ENCODE results near the gene C1orf115. TPM values are rescaled to one million over a fixed set of nuclear protein-coding genes. Genes with fewer than 3 reads are reported as not detected.

C1orf115 gene
- polyA plus RNA-seq, 3 donors: 0.47 to 3.1 (median 1.9) TPM

GRCh38 chr1:220691053-220691684 lies 1.0 kb downstream of the C1orf115 start:
- no peak for DNase-seq
- H3K27ac ChIP-seq (ENCODE audit: low read depth in 1 of 2, low read length in 2 of 2): no peak overlapping the region

More at GRCh38 chr1:220691053-220691684, 1.0 kb downstream of the C1orf115 start:
- Histone ChIP-seq H3K4me1 (ENCODE audit: control insufficient read depth in 1 of 2, insufficient read depth in 2 of 2, low read length in 2 of 2) (peaks cover 12 to 19% of the 10 kb centered on the region in 2 donors), H3K27me3 (ENCODE audit: control insufficient read depth in 2 of 2, insufficient read depth in 2 of 2, low read length in 2 of 2) (peaks cover 15 to 30% of the 10 kb centered on the region in 2 donors), H3K36me3 (replicated peaks in 1 of 2; ENCODE audit: control insufficient read depth in 1 of 2, insufficient read depth in 2 of 2, low read length in 2 of 2) (no peaks in the 10 kb centered on the region), H3K4me2 (replicated peaks; ENCODE audit: extremely low read depth, low read length, poor library complexity, severe bottlenecking) (peak overlapping the region; percentile 97), H3K9me3 (replicated peaks in 1 of 2; ENCODE audit: control insufficient read depth in 1 of 2, insufficient read depth in 1 of 2, low read length in 2 of 2) (no peaks in the 10 kb centered on the region), H4K20me1 (ENCODE audit: insufficient read depth, low read length) (no peaks in the 10 kb centered on the region), H2AFZ (ENCODE audit: insufficient read depth, low read depth, low read length, poor library complexity, severe bottlenecking) (peak overlapping the region; percentile 94), H3K79me2 (ENCODE audit: insufficient read depth, low read length) (no peaks in the 10 kb centered on the region), H3K4me3 (replicated peaks in 1 of 3; ENCODE audit: low read depth in 2 of 3, low read length in 3 of 3) (peak overlapping the region in 2 of 3 experiments; percentile 47 to 83), H3K9ac (ENCODE audit: insufficient read depth, low read length, poor library complexity, severe bottlenecking) (peak overlapping the region; percentile 61)
- Mint-ChIP-seq H3K4me1 (peaks cover 16% of the 10 kb centered on the region), H3K27ac (no peak overlapping the region), H3K27me3 (ENCODE audit: low read depth in 3 of 3) (peaks cover 17 to 35% (median 24%) of the 10 kb centered on the region in 3 donors), H3K4me3 (peak overlapping the region; percentile 81 to 93), H3K36me3 (peaks cover 0 to 3% of the 10 kb centered on the region in 2 donors), H3K9me3 (peaks cover 0 to 6% (median 4%) of the 10 kb centered on the region in 7 donors)
- intact Hi-C loops (cut with micrococcal nuclease): loop anchor here (2.0 to 5.0 kb wide), 3 partner anchors 41 to 86 kb away; no protein-coding TSS in a partner anchor
- 92% methylated on average over 14 of the region's 14 CpGs for WGBS (ENCODE audit: insufficient coverage)
- TF ChIP-seq CTCF (IDR thresholded peaks at IDR 0.05): no peak

All from CD14-positive monocyte (primary cell).